Epithelial cell of esophagus (primary cell): Measurements from ENCODE around the gene RTN4RL1.

ENCODE experiments used
- DNase-seq: peaks from one replicate; pipeline ENCODE4 v3.0.0; 2010; ENCODE audit warnings: low read depth
- H3K4me3 ChIP-seq: 2 replicates; pipeline ENCODE4 v1.5.1; 2011; ENCODE audit warnings: mild to moderate bottlenecking, low read length, control low read depth
- CTCF ChIP-seq: IDR thresholded peaks from 2 replicates; pipeline ENCODE4 v1.5.1; 2011; ENCODE audit warnings: low read depth, mild to moderate bottlenecking, low read length, control low read depth, inconsistent platforms; ENCODE audit not compliant: insufficient read depth; ENCODE audit errors: missing control alignments

Gene RTN4RL1

GRCh38 chr17:2055292-2056205 is 30.4 kb upstream of the RTN4RL1 start:
- no peak for TF ChIP-seq CTCF
- peak overlapping the region; percentile 25 for H3K4me3 ChIP-seq
- DNase-seq: no peak

- TF ChIP-seq CTCF: peak; percentile 34
- peak within 1 kb of the TSS; percentile 25 for H3K4me3 ChIP-seq
- peak; percentile 72 for DNase-seq
Measured at GRCh38 chr17:2054512-2055291, 29.6 kb upstream of the RTN4RL1 start, which contains the start of gene HIC1. Gene HIC1, plus strand, starts transcription at chr17:2055103. Its CDS starts 1,588 bp downstream, at chr17:2056691.

- DNase-seq: no peak
- H3K4me3 ChIP-seq: peak overlapping the region; percentile 24
- TF ChIP-seq CTCF: no peak
Measured at GRCh38 chr17:2054262-2054511, 29.1 kb upstream of the RTN4RL1 start.

GRCh38 chr17:2053380-2054261 is 28.5 kb upstream of the RTN4RL1 start:
- peak overlapping the region; percentile 24 for H3K4me3 ChIP-seq
- peak; percentile 28 for TF ChIP-seq CTCF
- DNase-seq: peak; percentile 62

GRCh38 chr17:2051933-2052559 is 26.9 kb upstream of the RTN4RL1 start:
- DNase-seq: no peak
- no peak overlapping the region for H3K4me3 ChIP-seq
- no peak for TF ChIP-seq CTCF
